Stimulated activated CD4-positive, alpha-beta T cell treated with anti-CD3 and anti-CD28 coated beads, Interleukin-2, amount 100 ng/mL, for 48 hours (primary cell): Measurements from ENCODE around the gene ARHGEF28.

ENCODE experiments used
- DNase-seq, 2 donors: peaks; one replicate each; pipeline ENCODE4 v3.0.0-alpha.2; 2020

Gene ARHGEF28

GRCh38 chr5:73975845-73976244 lies 349.8 kb downstream of the ARHGEF28 start:
- no peak for DNase-seq

- DNase-seq: no peak
Observed at GRCh38 chr5:73977146-73977545, 351.1 kb downstream of the ARHGEF28 start.

GRCh38 chr5:73979321-73979720 lies 353.3 kb downstream of the ARHGEF28 start:
- DNase-seq: no peak

- DNase-seq: no peak
Observed at GRCh38 chr5:73981704-73982103, 355.7 kb downstream of the ARHGEF28 start.

GRCh38 chr5:73983644-73984043 lies 357.6 kb downstream of the ARHGEF28 start:
- no peak for DNase-seq

- DNase-seq: no peak
Observed at GRCh38 chr5:73985145-73985544, 359.1 kb downstream of the ARHGEF28 start.

- DNase-seq: no peak
Observed at GRCh38 chr5:73986729-73987128, 360.7 kb downstream of the ARHGEF28 start.

- no peak for DNase-seq
Observed at GRCh38 chr5:73987915-73988314, 361.9 kb downstream of the ARHGEF28 start.

- no peak for DNase-seq
Observed at GRCh38 chr5:73989956-73990355, 364.0 kb downstream of the ARHGEF28 start.
